A549 treated with CpdA at 1 μM for 4 hours (cell line): ENCODE measurements around the gene FRG2. TPM values are rescaled to one million over a fixed set of nuclear protein-coding genes. Genes with fewer than 3 reads are reported as not detected.

ENCODE experiments used
- total RNA-seq: library from RNA; stranded (reverse); fragments of 200-300 nt; extraction: Qiagen RNA extraction; gene quantifications from 5 replicates; pipeline ENCODE4 v1.2.3, GENCODE V29; 2022; ENCODE audit warnings: low read depth

FRG2 gene
- total RNA-seq, result 0.02 to 0.08 TPM in 2 of 5 replicates, not detected in the others

DNA sequence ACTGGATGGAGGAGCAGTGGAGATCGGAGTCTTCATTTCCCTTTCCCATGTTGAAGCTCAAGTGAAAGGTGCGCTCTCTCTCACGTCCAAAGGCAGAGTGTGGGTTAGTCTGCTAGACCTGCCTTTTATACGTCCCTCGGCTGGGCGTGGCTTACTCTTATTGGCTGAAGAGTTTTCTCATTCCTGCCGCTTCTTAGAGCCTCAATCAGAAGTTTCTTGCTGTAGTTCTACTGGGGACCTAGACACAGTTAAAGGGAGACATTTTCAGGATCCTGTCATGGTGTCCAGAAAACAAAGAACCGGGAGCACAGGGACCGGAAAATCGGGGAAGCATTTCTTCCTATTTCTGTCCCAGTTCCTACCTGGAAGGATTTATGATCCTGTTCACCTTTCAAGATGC lies at the start of gene FRG2:
Gene FRG2 (minus strand): TSS at position 101 of the 400 bp plus-strand sequence. CDS start 52 bp downstream, at position 49.

DNA sequence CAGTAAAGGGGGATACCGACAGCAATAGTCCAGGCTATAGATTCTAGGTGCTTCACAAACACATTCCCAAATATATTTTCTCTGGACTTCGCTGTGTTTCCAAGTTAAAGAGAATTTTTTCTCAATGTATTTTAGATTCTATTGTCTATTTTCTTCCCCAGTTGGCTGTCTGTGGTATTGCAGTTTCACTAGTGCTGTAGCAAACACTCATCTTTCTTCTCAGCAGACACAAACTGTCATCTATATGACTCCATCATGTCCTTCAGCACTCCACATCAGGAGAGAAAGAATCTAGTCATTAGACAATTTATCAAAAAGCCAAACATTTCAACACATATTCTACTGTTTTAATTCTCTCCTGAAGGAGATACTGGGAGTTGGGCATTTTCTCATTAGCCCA lies 37.3 kb upstream of the FRG2 start, which contains the start of gene DBET:
Gene DBET (plus strand): TSS at position 161 of the 400 bp plus-strand sequence.

Other genes with a start within 250 kb of the FRG2 start
- 35.1 to 44.7 TPM (median 39.6 TPM) in 5 replicates for gene FRG1, start 86.4 kb downstream of the FRG2 start, total RNA-seq
- not detected in 5 replicates for gene DBET, start 37.2 kb upstream of the FRG2 start, total RNA-seq
- not detected in 5 replicates for gene DUX4, start 146.5 kb upstream of the FRG2 start, total RNA-seq